WTC11 (cell line): ENCODE data around the gene DHX9. TPM values are rescaled to one million over a fixed set of nuclear protein-coding genes. Genes with fewer than 3 reads are reported as not detected.

ENCODE experiments used
- ATAC-seq: fragments of 200-7000 bp; cut with Tn5 transposase; 2 replicates; pipeline ENCODE4 v1.10.0; 2021; ENCODE audit warnings: mild to moderate bottlenecking, moderate library complexity
- CTCF ChIA-PET: fragments of 300-600 bp; sonication (Branson Sonifier 250); formaldehyde crosslinking; loops from one replicate; lab custom pipeline; 2021; ENCODE audit warnings: antibody characterized with exemption; lab: Charles Lee
- POLR2A ChIA-PET: fragments of 350-600 bp; sonication (Branson Sonifier 250); formaldehyde crosslinking; loops from one replicate; lab custom pipeline; 2021; ENCODE audit warnings: antibody characterized with exemption; lab: Charles Lee
- DNase-seq: peaks from one replicate; pipeline ENCODE4 v3.0.0; 2021; ENCODE audit warnings: low spot score
- H3K27ac Mint-ChIP-seq: 2 replicates; pipeline ENCODE4 v1.8.0; 2021; ENCODE audit warnings: mixed read lengths
- H3K27me3 Mint-ChIP-seq: 2 replicates; pipeline ENCODE4 v1.8.0; 2021; ENCODE audit warnings: low read depth, mild to moderate bottlenecking, moderate library complexity, mixed read lengths
- H3K36me3 Mint-ChIP-seq: 2 replicates; pipeline ENCODE4 v1.8.0; 2021; ENCODE audit warnings: mixed read lengths
- H3K4me1 Mint-ChIP-seq: 2 replicates; pipeline ENCODE4 v1.8.0; 2022; ENCODE audit warnings: mixed read lengths
- H3K4me3 Mint-ChIP-seq: 2 replicates; pipeline ENCODE4 v1.8.0; 2021; ENCODE audit warnings: mild to moderate bottlenecking, moderate library complexity, mixed read lengths
- H3K9me3 Mint-ChIP-seq: 2 replicates; pipeline ENCODE4 v1.8.0; 2021; ENCODE audit warnings: mixed read lengths
- ATF6 ChIP-seq: sonication (generic); formaldehyde crosslinking; IDR thresholded peaks from 2 replicates; pipeline ENCODE4 v1.8.1; 2023; ENCODE audit warnings: mild to moderate bottlenecking, missing genetic modification reagents
- CREM ChIP-seq: sonication (generic); formaldehyde crosslinking; IDR thresholded peaks from 2 replicates; pipeline ENCODE4 v1.8.1; 2022; ENCODE audit warnings: mild to moderate bottlenecking, missing genetic modification reagents, moderate library complexity
- ESRRA ChIP-seq: sonication (generic); formaldehyde crosslinking; IDR thresholded peaks from 2 replicates; pipeline ENCODE4 v1.8.1; 2022; ENCODE audit warnings: mild to moderate bottlenecking, missing genetic modification reagents, borderline replicate concordance
- MYBL2 ChIP-seq: sonication (generic); formaldehyde crosslinking; IDR thresholded peaks from 2 replicates; pipeline ENCODE4 v1.8.1; 2023; ENCODE audit warnings: mild to moderate bottlenecking, moderate library complexity, missing genetic modification reagents
- RELA ChIP-seq: sonication (generic); formaldehyde crosslinking; IDR thresholded peaks from 2 replicates; pipeline ENCODE4 v1.8.1; 2022; ENCODE audit warnings: missing genetic modification reagents, mild to moderate bottlenecking, borderline replicate concordance
- SMAD3 ChIP-seq: sonication (generic); formaldehyde crosslinking; IDR thresholded peaks from 2 replicates; pipeline ENCODE4 v1.8.0; 2022; ENCODE audit warnings: missing genetic modification reagents, mild to moderate bottlenecking, borderline replicate concordance
- SOX15 ChIP-seq: fragments of 250-450 bp; sonication (Bioruptor Pico); IDR thresholded peaks from 2 replicates; pipeline ENCODE4 v1.9.0; 2021; ENCODE audit warnings: mild to moderate bottlenecking
- SP1 ChIP-seq: sonication (generic); formaldehyde crosslinking; conservative IDR thresholded peaks from 2 replicates; pipeline ENCODE4 v1.8.1; 2022; ENCODE audit warnings: missing genetic modification reagents
- TP53 ChIP-seq: sonication (generic); formaldehyde crosslinking; IDR thresholded peaks from 2 replicates; pipeline ENCODE4 v1.8.1; 2023; ENCODE audit warnings: mild to moderate bottlenecking, missing genetic modification reagents
- ZNF121 ChIP-seq: sonication (generic); formaldehyde crosslinking; IDR thresholded peaks from 2 replicates; pipeline ENCODE4 v1.8.0; 2023; ENCODE audit warnings: missing genetic modification reagents
- ZNF416 ChIP-seq: fragments of 250-450 bp; sonication (Bioruptor Pico); IDR thresholded peaks from 2 replicates; pipeline ENCODE4 v1.9.0; 2021; ENCODE audit warnings: mild to moderate bottlenecking, inconsistent platforms
- total RNA-seq: library from RNA; stranded (reverse); gene quantifications from 3 replicates; pipeline ENCODE4 v1.2.3, GENCODE V29; 2021
- TF ChIP-seq, protein P1 (sequence below): sonication (generic); formaldehyde crosslinking; conservative IDR thresholded peaks from 2 replicates; pipeline ENCODE4 v1.8.1; 2023; ENCODE audit warnings: mild to moderate bottlenecking, low read depth, missing genetic modification reagents, moderate library complexity
- TF ChIP-seq, protein P2 (sequence below): sonication (generic); formaldehyde crosslinking; IDR thresholded peaks from 2 replicates; pipeline ENCODE4 v1.8.1; 2023; ENCODE audit warnings: mild to moderate bottlenecking, missing genetic modification reagents, moderate library complexity
- TF ChIP-seq, protein P3 (sequence below): sonication (generic); formaldehyde crosslinking; IDR thresholded peaks from 2 replicates; pipeline ENCODE4 v1.8.0; 2023; ENCODE audit warnings: mild to moderate bottlenecking, missing genetic modification reagents
- TF ChIP-seq, protein P4 (sequence below): sonication (generic); formaldehyde crosslinking; conservative IDR thresholded peaks from 2 replicates; pipeline ENCODE4 v1.8.1; 2022; ENCODE audit warnings: mild to moderate bottlenecking, missing genetic modification reagents

The DHX9 gene
- total RNA-seq, 1 experiment from 2014 or later, result 280 TPM

- TF ChIP-seq, protein P1, sequence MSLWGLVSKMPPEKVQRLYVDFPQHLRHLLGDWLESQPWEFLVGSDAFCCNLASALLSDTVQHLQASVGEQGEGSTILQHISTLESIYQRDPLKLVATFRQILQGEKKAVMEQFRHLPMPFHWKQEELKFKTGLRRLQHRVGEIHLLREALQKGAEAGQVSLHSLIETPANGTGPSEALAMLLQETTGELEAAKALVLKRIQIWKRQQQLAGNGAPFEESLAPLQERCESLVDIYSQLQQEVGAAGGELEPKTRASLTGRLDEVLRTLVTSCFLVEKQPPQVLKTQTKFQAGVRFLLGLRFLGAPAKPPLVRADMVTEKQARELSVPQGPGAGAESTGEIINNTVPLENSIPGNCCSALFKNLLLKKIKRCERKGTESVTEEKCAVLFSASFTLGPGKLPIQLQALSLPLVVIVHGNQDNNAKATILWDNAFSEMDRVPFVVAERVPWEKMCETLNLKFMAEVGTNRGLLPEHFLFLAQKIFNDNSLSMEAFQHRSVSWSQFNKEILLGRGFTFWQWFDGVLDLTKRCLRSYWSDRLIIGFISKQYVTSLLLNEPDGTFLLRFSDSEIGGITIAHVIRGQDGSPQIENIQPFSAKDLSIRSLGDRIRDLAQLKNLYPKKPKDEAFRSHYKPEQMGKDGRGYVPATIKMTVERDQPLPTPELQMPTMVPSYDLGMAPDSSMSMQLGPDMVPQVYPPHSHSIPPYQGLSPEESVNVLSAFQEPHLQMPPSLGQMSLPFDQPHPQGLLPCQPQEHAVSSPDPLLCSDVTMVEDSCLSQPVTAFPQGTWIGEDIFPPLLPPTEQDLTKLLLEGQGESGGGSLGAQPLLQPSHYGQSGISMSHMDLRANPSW, result no peak
Measured at GRCh38 chr1:182811975-182812722, 27.0 kb upstream of the DHX9 start (continued).

DNA sequence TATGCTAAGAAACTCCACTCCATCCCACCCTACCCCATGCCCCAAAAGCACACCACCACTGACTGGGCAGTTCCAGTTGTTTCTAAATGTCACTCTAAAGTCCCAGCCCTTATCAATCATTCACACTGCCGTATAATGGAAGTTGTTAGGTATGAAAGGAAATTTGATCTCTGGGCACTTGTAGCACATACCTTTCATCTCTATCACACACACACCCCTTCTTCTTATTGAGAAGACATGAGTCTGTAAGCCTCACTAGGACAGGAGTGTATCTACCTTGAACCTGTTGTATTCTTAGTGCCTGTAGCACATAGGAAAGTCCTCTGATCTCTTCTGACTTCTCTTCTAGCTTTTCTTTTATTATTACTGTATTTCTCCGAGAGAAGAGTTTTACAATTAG, 22.3 kb upstream of the DHX9 start:
- TF ChIP-seq CREM (CRISPR knock-in tag) (no peak), ZNF121 (CRISPR knock-in tag) (no peak), ZNF416 (CRISPR knock-in tag) (no peak), TP53 (CRISPR knock-in tag) (no peak), SOX15 (CRISPR knock-in tag) (no peak), ATF6 (CRISPR knock-in tag) (no peak), ESRRA (CRISPR knock-in tag) (no peak), RELA (CRISPR knock-in tag) (no peak), MYBL2 (CRISPR knock-in tag) (no peak), SP1 (no peak), SMAD3 (CRISPR knock-in tag) (no peak)
- TF ChIP-seq, protein P2, sequence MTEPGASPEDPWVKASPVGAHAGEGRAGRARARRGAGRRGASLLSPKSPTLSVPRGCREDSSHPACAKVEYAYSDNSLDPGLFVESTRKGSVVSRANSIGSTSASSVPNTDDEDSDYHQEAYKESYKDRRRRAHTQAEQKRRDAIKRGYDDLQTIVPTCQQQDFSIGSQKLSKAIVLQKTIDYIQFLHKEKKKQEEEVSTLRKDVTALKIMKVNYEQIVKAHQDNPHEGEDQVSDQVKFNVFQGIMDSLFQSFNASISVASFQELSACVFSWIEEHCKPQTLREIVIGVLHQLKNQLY (CRISPR knock-in tag), result no peak
- TF ChIP-seq, protein P3, sequence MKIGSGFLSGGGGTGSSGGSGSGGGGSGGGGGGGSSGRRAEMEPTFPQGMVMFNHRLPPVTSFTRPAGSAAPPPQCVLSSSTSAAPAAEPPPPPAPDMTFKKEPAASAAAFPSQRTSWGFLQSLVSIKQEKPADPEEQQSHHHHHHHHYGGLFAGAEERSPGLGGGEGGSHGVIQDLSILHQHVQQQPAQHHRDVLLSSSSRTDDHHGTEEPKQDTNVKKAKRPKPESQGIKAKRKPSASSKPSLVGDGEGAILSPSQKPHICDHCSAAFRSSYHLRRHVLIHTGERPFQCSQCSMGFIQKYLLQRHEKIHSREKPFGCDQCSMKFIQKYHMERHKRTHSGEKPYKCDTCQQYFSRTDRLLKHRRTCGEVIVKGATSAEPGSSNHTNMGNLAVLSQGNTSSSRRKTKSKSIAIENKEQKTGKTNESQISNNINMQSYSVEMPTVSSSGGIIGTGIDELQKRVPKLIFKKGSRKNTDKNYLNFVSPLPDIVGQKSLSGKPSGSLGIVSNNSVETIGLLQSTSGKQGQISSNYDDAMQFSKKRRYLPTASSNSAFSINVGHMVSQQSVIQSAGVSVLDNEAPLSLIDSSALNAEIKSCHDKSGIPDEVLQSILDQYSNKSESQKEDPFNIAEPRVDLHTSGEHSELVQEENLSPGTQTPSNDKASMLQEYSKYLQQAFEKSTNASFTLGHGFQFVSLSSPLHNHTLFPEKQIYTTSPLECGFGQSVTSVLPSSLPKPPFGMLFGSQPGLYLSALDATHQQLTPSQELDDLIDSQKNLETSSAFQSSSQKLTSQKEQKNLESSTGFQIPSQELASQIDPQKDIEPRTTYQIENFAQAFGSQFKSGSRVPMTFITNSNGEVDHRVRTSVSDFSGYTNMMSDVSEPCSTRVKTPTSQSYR (CRISPR knock-in tag), result no peak
- TF ChIP-seq, protein P1, result no peak
- TF ChIP-seq, protein P4, sequence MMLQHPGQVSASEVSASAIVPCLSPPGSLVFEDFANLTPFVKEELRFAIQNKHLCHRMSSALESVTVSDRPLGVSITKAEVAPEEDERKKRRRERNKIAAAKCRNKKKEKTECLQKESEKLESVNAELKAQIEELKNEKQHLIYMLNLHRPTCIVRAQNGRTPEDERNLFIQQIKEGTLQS (CRISPR knock-in tag), result no peak
- TF ChIP-seq, all 79 proteins: peak for 0
- DNase-seq, result no peak
- CTCF ChIA-PET, result no interaction called here
- Mint-ChIP-seq H3K4me3 (no peak overlapping the region), H3K4me1 (peaks cover 2% of the 10 kb centered on the region; the same call in 1 of the 2 replicates), H3K27ac (no peak overlapping the region), H3K9me3 (no peaks in the 10 kb centered on the region), H3K36me3 (no peaks in the 10 kb centered on the region), H3K27me3 (no peaks in the 10 kb centered on the region)
- POLR2A ChIA-PET, result no interaction called here
- no peak for ATAC-seq
